Measurements from ENCODE around the gene AOPEP.

AOPEP gene

GRCh38 chr9:95030920-95031642 lies 304.6 kb downstream of the AOPEP start:
- peaks cover 2 to 4% of the 10 kb centered on the region in 2 donors for H3K36me3 ChIP-seq (ENCODE audit: control insufficient read depth in 2 of 2, insufficient read depth in 2 of 2, low read length in 2 of 2)
- no peaks in the 10 kb centered on the region for H3K9me3 ChIP-seq (ENCODE audit: control insufficient read depth in 2 of 2, low read length in 2 of 2)
- peaks cover 5 to 8% of the 10 kb centered on the region in 2 donors for H3K4me1 ChIP-seq (ENCODE audit: control insufficient read depth in 2 of 2, insufficient read depth in 2 of 2, low read length in 2 of 2)
- no peaks in the 10 kb centered on the region for H3K27me3 ChIP-seq (ENCODE audit: control insufficient read depth in 2 of 2, insufficient read depth in 2 of 2, low read length in 2 of 2)
- H3K4me3 ChIP-seq (ENCODE audit: low read length in 2 of 2) = no peak overlapping the region
- no peak overlapping the region for H3K27ac ChIP-seq (ENCODE audit: low read depth in 2 of 2, low read length in 2 of 2)
- H3K9ac ChIP-seq (ENCODE audit: low read depth in 1 of 2, low read length in 2 of 2) = no peak overlapping the region

- Histone ChIP-seq H3K27me3 (ENCODE audit: control insufficient read depth in 2 of 2, insufficient read depth in 2 of 2, low read length in 2 of 2) (no peaks in the 10 kb centered on the region), H3K27ac (ENCODE audit: low read depth in 2 of 2, low read length in 2 of 2) (no peak overlapping the region), H3K9me3 (ENCODE audit: control insufficient read depth in 2 of 2, low read length in 2 of 2) (no peaks in the 10 kb centered on the region), H3K9ac (ENCODE audit: low read depth in 1 of 2, low read length in 2 of 2) (no peak overlapping the region), H3K4me1 (ENCODE audit: control insufficient read depth in 2 of 2, insufficient read depth in 2 of 2, low read length in 2 of 2) (peaks cover 3 to 12% of the 10 kb centered on the region in 2 donors), H3K36me3 (ENCODE audit: control insufficient read depth in 2 of 2, insufficient read depth in 2 of 2, low read length in 2 of 2) (peaks cover 2 to 4% of the 10 kb centered on the region in 2 donors), H3K4me3 (ENCODE audit: low read length in 2 of 2) (no peak overlapping the region)
Measured at GRCh38 chr9:95031711-95032461, 305.4 kb downstream of the AOPEP start.

GRCh38 chr9:95032580-95033341 lies 306.3 kb downstream of the AOPEP start:
- Histone ChIP-seq H3K27ac (ENCODE audit: low read depth in 2 of 2, low read length in 2 of 2) (no peak overlapping the region), H3K9ac (ENCODE audit: low read depth in 1 of 2, low read length in 2 of 2) (no peak overlapping the region)

GRCh38 chr9:95035846-95036245 lies 309.3 kb downstream of the AOPEP start:
- no peak overlapping the region for H3K27ac ChIP-seq (ENCODE audit: low read depth in 2 of 2, low read length in 2 of 2)
- peaks cover 19 to 32% of the 10 kb centered on the region in 2 donors for H3K4me1 ChIP-seq (ENCODE audit: control insufficient read depth in 2 of 2, insufficient read depth in 2 of 2, low read length in 2 of 2)
- no peaks in the 10 kb centered on the region for H3K9me3 ChIP-seq (ENCODE audit: control insufficient read depth in 2 of 2, low read length in 2 of 2)
- H3K4me3 ChIP-seq (ENCODE audit: low read length in 2 of 2) = no peak overlapping the region
- no peak overlapping the region for H3K9ac ChIP-seq (ENCODE audit: low read depth in 1 of 2, low read length in 2 of 2)
- peaks cover 0 to 2% of the 10 kb centered on the region in 2 donors for H3K36me3 ChIP-seq (ENCODE audit: control insufficient read depth in 2 of 2, insufficient read depth in 2 of 2, low read length in 2 of 2)
- no peaks in the 10 kb centered on the region for H3K27me3 ChIP-seq (ENCODE audit: control insufficient read depth in 2 of 2, insufficient read depth in 2 of 2, low read length in 2 of 2)

More at GRCh38 chr9:95032580-95033341, 306.3 kb downstream of the AOPEP start:
- Histone ChIP-seq H3K36me3 (ENCODE audit: control insufficient read depth in 2 of 2, insufficient read depth in 2 of 2, low read length in 2 of 2) (peaks cover 2 to 4% of the 10 kb centered on the region in 2 donors), H3K9me3 (ENCODE audit: control insufficient read depth in 2 of 2, low read length in 2 of 2) (no peaks in the 10 kb centered on the region), H3K27me3 (ENCODE audit: control insufficient read depth in 2 of 2, insufficient read depth in 2 of 2, low read length in 2 of 2) (no peaks in the 10 kb centered on the region), H3K4me3 (ENCODE audit: low read length in 2 of 2) (no peak overlapping the region), H3K4me1 (ENCODE audit: control insufficient read depth in 2 of 2, insufficient read depth in 2 of 2, low read length in 2 of 2) (peaks cover 6 to 15% of the 10 kb centered on the region in 2 donors)

GRCh38 chr9:95036676-95037075 lies 310.2 kb downstream of the AOPEP start:
- Histone ChIP-seq H3K9ac (ENCODE audit: low read depth in 1 of 2, low read length in 2 of 2) (no peak overlapping the region), H3K4me3 (ENCODE audit: low read length in 2 of 2) (no peak overlapping the region), H3K27me3 (ENCODE audit: control insufficient read depth in 2 of 2, insufficient read depth in 2 of 2, low read length in 2 of 2) (no peaks in the 10 kb centered on the region), H3K4me1 (ENCODE audit: control insufficient read depth in 2 of 2, insufficient read depth in 2 of 2, low read length in 2 of 2) (peaks cover 26 to 32% of the 10 kb centered on the region in 2 donors), H3K27ac (ENCODE audit: low read depth in 2 of 2, low read length in 2 of 2) (no peak overlapping the region), H3K9me3 (ENCODE audit: control insufficient read depth in 2 of 2, low read length in 2 of 2) (no peaks in the 10 kb centered on the region), H3K36me3 (ENCODE audit: control insufficient read depth in 2 of 2, insufficient read depth in 2 of 2, low read length in 2 of 2) (peaks cover 0 to 2% of the 10 kb centered on the region in 2 donors)

GRCh38 chr9:95037789-95038521 lies 311.5 kb downstream of the AOPEP start:
- Histone ChIP-seq H3K4me3 (ENCODE audit: low read length in 2 of 2) (no peak overlapping the region), H3K4me1 (ENCODE audit: control insufficient read depth in 2 of 2, insufficient read depth in 2 of 2, low read length in 2 of 2) (peaks cover 27 to 35% of the 10 kb centered on the region in 2 donors), H3K27me3 (ENCODE audit: control insufficient read depth in 2 of 2, insufficient read depth in 2 of 2, low read length in 2 of 2) (no peaks in the 10 kb centered on the region), H3K36me3 (ENCODE audit: control insufficient read depth in 2 of 2, insufficient read depth in 2 of 2, low read length in 2 of 2) (peaks cover 0 to 2% of the 10 kb centered on the region in 2 donors), H3K9me3 (ENCODE audit: control insufficient read depth in 2 of 2, low read length in 2 of 2) (no peaks in the 10 kb centered on the region), H3K9ac (ENCODE audit: low read depth in 1 of 2, low read length in 2 of 2) (no peak overlapping the region), H3K27ac (ENCODE audit: low read depth in 2 of 2, low read length in 2 of 2) (no peak overlapping the region)

GRCh38 chr9:95038666-95039065 lies 312.2 kb downstream of the AOPEP start:
- Histone ChIP-seq H3K9me3 (ENCODE audit: control insufficient read depth in 2 of 2, low read length in 2 of 2) (no peaks in the 10 kb centered on the region), H3K27ac (ENCODE audit: low read depth in 2 of 2, low read length in 2 of 2) (no peak overlapping the region), H3K9ac (ENCODE audit: low read depth in 1 of 2, low read length in 2 of 2) (no peak overlapping the region), H3K4me1 (ENCODE audit: control insufficient read depth in 2 of 2, insufficient read depth in 2 of 2, low read length in 2 of 2) (peaks cover 27 to 35% of the 10 kb centered on the region in 2 donors), H3K36me3 (ENCODE audit: control insufficient read depth in 2 of 2, insufficient read depth in 2 of 2, low read length in 2 of 2) (peaks cover 0 to 2% of the 10 kb centered on the region in 2 donors), H3K4me3 (ENCODE audit: low read length in 2 of 2) (no peak overlapping the region), H3K27me3 (ENCODE audit: control insufficient read depth in 2 of 2, insufficient read depth in 2 of 2, low read length in 2 of 2) (no peaks in the 10 kb centered on the region)

- Histone ChIP-seq H3K36me3 (ENCODE audit: control insufficient read depth in 2 of 2, insufficient read depth in 2 of 2, low read length in 2 of 2) (peaks cover 1 to 10% of the 10 kb centered on the region in 2 donors), H3K27ac (ENCODE audit: low read depth in 2 of 2, low read length in 2 of 2) (peak overlapping the region; percentile 29 to 44), H3K4me1 (ENCODE audit: control insufficient read depth in 2 of 2, insufficient read depth in 2 of 2, low read length in 2 of 2) (peaks cover 27 to 35% of the 10 kb centered on the region in 2 donors), H3K27me3 (ENCODE audit: control insufficient read depth in 2 of 2, insufficient read depth in 2 of 2, low read length in 2 of 2) (no peaks in the 10 kb centered on the region), H3K9ac (ENCODE audit: low read depth in 1 of 2, low read length in 2 of 2) (peak overlapping the region in 1 of 2 donors; percentile 7), H3K9me3 (ENCODE audit: control insufficient read depth in 2 of 2, low read length in 2 of 2) (no peaks in the 10 kb centered on the region), H3K4me3 (ENCODE audit: low read length in 2 of 2) (peak overlapping the region in 1 of 2 donors; percentile 32)
Measured at GRCh38 chr9:95040106-95040505, 313.6 kb downstream of the AOPEP start.

- Histone ChIP-seq H3K4me1 (ENCODE audit: control insufficient read depth in 2 of 2, insufficient read depth in 2 of 2, low read length in 2 of 2) (peaks cover 22 to 23% of the 10 kb centered on the region in 2 donors), H3K27me3 (ENCODE audit: control insufficient read depth in 2 of 2, insufficient read depth in 2 of 2, low read length in 2 of 2) (no peaks in the 10 kb centered on the region), H3K9ac (ENCODE audit: low read depth in 1 of 2, low read length in 2 of 2) (no peak overlapping the region), H3K36me3 (ENCODE audit: control insufficient read depth in 2 of 2, insufficient read depth in 2 of 2, low read length in 2 of 2) (peaks cover 0 to 10% of the 10 kb centered on the region in 2 donors), H3K9me3 (ENCODE audit: control insufficient read depth in 2 of 2, low read length in 2 of 2) (no peaks in the 10 kb centered on the region), H3K4me3 (ENCODE audit: low read length in 2 of 2) (no peak overlapping the region), H3K27ac (ENCODE audit: low read depth in 2 of 2, low read length in 2 of 2) (no peak overlapping the region)
Measured at GRCh38 chr9:95043826-95044225, 317.3 kb downstream of the AOPEP start.

Measured in mucosa of rectum (tissue), 2 donors.